NB4 (cell line): ENCODE measurements around the gene PON2.

Experiments
- POLR2A ChIP-seq: IDR thresholded peaks from 2 replicates; pipeline ENCODE4 v1.6.1; 2011; ENCODE audit warnings: mild to moderate bottlenecking; ENCODE audit not compliant: insufficient read length; ENCODE audit errors: extremely low read depth
- TF ChIP-seq, protein P1 (sequence below): IDR thresholded peaks from one replicate; pipeline ENCODE4 v1.5.1; 2012; ENCODE audit warnings: low read depth, low read length
- TF ChIP-seq, protein P2 (sequence below): IDR thresholded peaks from 2 replicates; pipeline ENCODE4 v1.6.1; 2011; ENCODE audit warnings: low read depth, low read length

DNA sequence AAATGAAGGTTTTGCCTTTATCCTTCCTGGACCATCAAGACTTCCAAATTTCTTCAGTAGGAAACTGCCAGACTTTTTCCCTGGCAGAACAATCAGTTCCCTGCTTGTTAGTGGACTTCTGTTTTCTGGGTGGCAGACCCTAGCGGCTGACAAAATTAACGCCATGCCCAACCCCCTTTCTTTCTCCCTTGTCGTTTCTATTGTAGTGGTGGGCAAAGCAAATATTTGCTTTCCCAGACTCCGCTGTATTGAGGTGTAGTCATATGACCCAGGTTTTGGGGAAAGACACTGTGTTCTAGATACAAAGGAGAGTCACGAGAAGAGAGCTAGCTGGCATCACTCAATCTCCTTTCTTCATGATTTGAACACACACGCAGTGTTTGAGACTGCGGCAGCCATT is 7.7 kb downstream of the PON2 start:
- TF ChIP-seq, protein P1, sequence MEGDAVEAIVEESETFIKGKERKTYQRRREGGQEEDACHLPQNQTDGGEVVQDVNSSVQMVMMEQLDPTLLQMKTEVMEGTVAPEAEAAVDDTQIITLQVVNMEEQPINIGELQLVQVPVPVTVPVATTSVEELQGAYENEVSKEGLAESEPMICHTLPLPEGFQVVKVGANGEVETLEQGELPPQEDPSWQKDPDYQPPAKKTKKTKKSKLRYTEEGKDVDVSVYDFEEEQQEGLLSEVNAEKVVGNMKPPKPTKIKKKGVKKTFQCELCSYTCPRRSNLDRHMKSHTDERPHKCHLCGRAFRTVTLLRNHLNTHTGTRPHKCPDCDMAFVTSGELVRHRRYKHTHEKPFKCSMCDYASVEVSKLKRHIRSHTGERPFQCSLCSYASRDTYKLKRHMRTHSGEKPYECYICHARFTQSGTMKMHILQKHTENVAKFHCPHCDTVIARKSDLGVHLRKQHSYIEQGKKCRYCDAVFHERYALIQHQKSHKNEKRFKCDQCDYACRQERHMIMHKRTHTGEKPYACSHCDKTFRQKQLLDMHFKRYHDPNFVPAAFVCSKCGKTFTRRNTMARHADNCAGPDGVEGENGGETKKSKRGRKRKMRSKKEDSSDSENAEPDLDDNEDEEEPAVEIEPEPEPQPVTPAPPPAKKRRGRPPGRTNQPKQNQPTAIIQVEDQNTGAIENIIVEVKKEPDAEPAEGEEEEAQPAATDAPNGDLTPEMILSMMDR, result no peak
- no peak for TF ChIP-seq POLR2A
- TF ChIP-seq, protein P2, sequence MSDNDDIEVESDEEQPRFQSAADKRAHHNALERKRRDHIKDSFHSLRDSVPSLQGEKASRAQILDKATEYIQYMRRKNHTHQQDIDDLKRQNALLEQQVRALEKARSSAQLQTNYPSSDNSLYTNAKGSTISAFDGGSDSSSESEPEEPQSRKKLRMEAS, result no peak
